Measurements from ENCODE around the gene GLI1.

GRCh38 chr12:57521525-57522010, 62.0 kb downstream of the GLI1 start:
- no peak for TF ChIP-seq REST (IDR thresholded peaks at IDR 0.05; ENCODE audit: low read depth, low read length)
- TF ChIP-seq RAD21 (IDR thresholded peaks at IDR 0.05; ENCODE audit: low read length): no peak
- TF ChIP-seq CHD2 (IDR thresholded peaks at IDR 0.05; ENCODE audit: low read length, partially characterized antibody): no peak
- no peak for TF ChIP-seq CTCF (IDR thresholded peaks at IDR 0.05)
- no peak for TF ChIP-seq POLR2AphosphoS5 (IDR thresholded peaks at IDR 0.05; ENCODE audit: low read depth, low read length)
- no peak for TF ChIP-seq NFIC (IDR thresholded peaks at IDR 0.05; ENCODE audit: borderline replicate concordance)
- TF ChIP-seq TCF12 (IDR thresholded peaks at IDR 0.05): no peak
- no peak for TF ChIP-seq FOXM1 (IDR thresholded peaks at IDR 0.05; ENCODE audit: low read depth)
- no peak for TF ChIP-seq GATA2 (CRISPR knock-in tag; IDR thresholded peaks at IDR 0.05)
- TF ChIP-seq YY1 (IDR thresholded peaks at IDR 0.05; ENCODE audit: low read depth): no peak
- TF ChIP-seq TAF1 (IDR thresholded peaks at IDR 0.05; ENCODE audit: borderline replicate concordance, low read depth, low read length): no peak
- TF ChIP-seq ZBTB33 (IDR thresholded peaks at IDR 0.05; ENCODE audit: borderline replicate concordance, low read depth): no peak
- 0 out of 4 replicates have a peak, but pooled peaks of 1 of the 2 experiments have one; percentile 7 for TF ChIP-seq EP300 (IDR thresholded peaks at IDR 0.05; ENCODE audit: borderline replicate concordance in 1 of 2, low read depth in 1 of 2, low read length in 1 of 2)
- no peak for TF ChIP-seq RCOR1 (IDR thresholded peaks at IDR 0.05; ENCODE audit: low read length)

All from SK-N-SH (cell line).